Measurements from ENCODE around the gene EIF5AL1. TPM values are rescaled to one million over a fixed set of nuclear protein-coding genes. Genes with fewer than 3 reads are reported as not detected.
"Not testable (repeated sequence)": the region's sequence is repeated elsewhere in the genome, so short reads cannot be mapped to it uniquely, and the experiment has no call there.

Gene EIF5AL1
- total and polyA plus RNA-seq, 9 of the 15 experiments (the other 6 are each of a cell fraction or from before 2014, with no cell fraction given), result 0.03 to 3.4 (median 0.53) TPM; not detected in 1

GRCh38 chr10:79542626-79543025, 30.3 kb downstream of the EIF5AL1 start:
- no peaks in the 10 kb centered on the region for H3K9me1 ChIP-seq (ENCODE audit: control insufficient read depth, insufficient read depth, low read length)
- no peaks in the 10 kb centered on the region for H3K9me3 ChIP-seq (replicated peaks; ENCODE audit: control insufficient read depth, insufficient read depth, low read depth, low read length)
- H3K27ac ChIP-seq (ENCODE audit: extremely low read depth, low read depth, low read length), result no peak overlapping the region
- POLR2A ChIA-PET, result no interaction called here
- H3K79me2 ChIP-seq (ENCODE audit: control insufficient read depth, insufficient read depth, low read length), result no peaks in the 10 kb centered on the region
- FAIRE-seq, result no peak
- no peak overlapping the region for H2AFZ ChIP-seq (ENCODE audit: low read depth, low read length)
- no peak for DNase-seq (ENCODE audit: extremely low read depth in 1 of 4, low spot score in 3 of 4)
- H3K4me3 ChIP-seq, result no peak overlapping the region
- CTCF ChIA-PET (ENCODE audit: low intra/inter-chr PET ratio), result no interaction called here
- ATAC-seq, result no peak
- H3K27me3 ChIP-seq (ENCODE audit: control insufficient read depth in 2 of 2, insufficient read depth in 2 of 2, low read length in 2 of 2), result peaks cover 0 to 11% of the 10 kb centered on the region in 2 experiments; a peak in 3 of 5 replicates
- H3K9ac ChIP-seq (ENCODE audit: insufficient read depth in 1 of 2, low read depth in 2 of 2, low read length in 2 of 2), result no peak overlapping the region
- no peaks in the 10 kb centered on the region for H3K36me3 ChIP-seq (ENCODE audit: control insufficient read depth, insufficient read depth, low read length)
- H4K20me1 ChIP-seq (replicated peaks; ENCODE audit: control insufficient read depth, insufficient read depth, low read length), result no peaks in the 10 kb centered on the region
- no TSS peak for BruUV-seq (replicated peaks)
- WGBS (ENCODE audit: insufficient coverage, low coverage, missing lambda C conversion rate), result 2% methylated on average over 2 of the region's 2 CpGs
- TF ChIP-seq EGR1 (conservative IDR thresholded peaks at IDR 0.05), result no peak
- TF ChIP-seq TARDBP (IDR thresholded peaks at IDR 0.05), result no peak
- no peak for TF ChIP-seq SNRNP70 (optimal IDR thresholded peaks at IDR 0.05; ENCODE audit: low read depth, low read length)
- no peak for TF ChIP-seq ZNF121 (CRISPR knock-in tag; conservative IDR thresholded peaks at IDR 0.05)
- TF ChIP-seq ZNF696 (CRISPR knock-in tag; conservative IDR thresholded peaks at IDR 0.05), result no peak
- TF ChIP-seq PML (IDR thresholded peaks at IDR 0.05; ENCODE audit: low read length), result no peak
- intact Hi-C loops (cut with micrococcal nuclease) (no loop called here), in situ Hi-C loops (cut with MboI) (loop anchor here (10.0 kb wide), 1 partner anchor 582 kb away; no protein-coding TSS in a partner anchor)
- H3K4me1 ChIP-seq (replicated peaks in 1 of 2; ENCODE audit: control insufficient read depth in 2 of 2, insufficient read depth in 2 of 2, low read length in 2 of 2), result no peaks in the 10 kb centered on the region
- no peak overlapping the region for H3K4me2 ChIP-seq (ENCODE audit: insufficient read depth, low read length)

GRCh38 chr10:79544408-79544807, 32.1 kb downstream of the EIF5AL1 start:
- POLR2A ChIA-PET; H3K27ac ChIP-seq (ENCODE audit: extremely low read depth, low read depth, low read length); DNase-seq (ENCODE audit: extremely low read depth in 1 of 4, low spot score in 3 of 4); H3K79me2 ChIP-seq (ENCODE audit: control insufficient read depth, insufficient read depth, low read length); H2AFZ ChIP-seq (ENCODE audit: low read depth, low read length); FAIRE-seq; H3K9ac ChIP-seq (ENCODE audit: insufficient read depth in 1 of 2, low read depth in 2 of 2, low read length in 2 of 2); H3K4me1 ChIP-seq (replicated peaks in 1 of 2; ENCODE audit: control insufficient read depth in 2 of 2, insufficient read depth in 2 of 2, low read length in 2 of 2); BruUV-seq (replicated peaks); H3K36me3 ChIP-seq (ENCODE audit: control insufficient read depth, insufficient read depth, low read length); ATAC-seq; H3K4me3 ChIP-seq; H3K9me1 ChIP-seq (ENCODE audit: control insufficient read depth, insufficient read depth, low read length); CTCF ChIA-PET (ENCODE audit: low intra/inter-chr PET ratio); H3K9me3 ChIP-seq (replicated peaks; ENCODE audit: control insufficient read depth, insufficient read depth, low read depth, low read length); H3K4me2 ChIP-seq (ENCODE audit: insufficient read depth, low read length); H4K20me1 ChIP-seq (replicated peaks; ENCODE audit: control insufficient read depth, insufficient read depth, low read length); intact Hi-C loops (cut with micrococcal nuclease): not testable (repeated sequence)
- in situ Hi-C loops (cut with MboI), result loop anchor here (10.0 kb wide), 1 partner anchor 580 kb away; no protein-coding TSS in a partner anchor
- TF ChIP-seq ZNF512 (tag; IDR thresholded peaks at IDR 0.05), result 0 out of 2 replicates have a peak, but pooled peaks have one; percentile 40
- 0% methylated on average over 3 of the region's 3 CpGs for WGBS (ENCODE audit: insufficient coverage, low coverage, missing lambda C conversion rate)
- peaks cover 2 to 11% of the 10 kb centered on the region in 2 experiments; a peak in 4 of 5 replicates for H3K27me3 ChIP-seq (ENCODE audit: control insufficient read depth in 2 of 2, insufficient read depth in 2 of 2, low read length in 2 of 2)

- H2AFZ ChIP-seq (ENCODE audit: low read depth, low read length); H3K9me3 ChIP-seq (replicated peaks; ENCODE audit: control insufficient read depth, insufficient read depth, low read depth, low read length); H3K4me1 ChIP-seq (replicated peaks in 1 of 2; ENCODE audit: control insufficient read depth in 2 of 2, insufficient read depth in 2 of 2, low read length in 2 of 2); H3K9ac ChIP-seq (ENCODE audit: insufficient read depth in 1 of 2, low read depth in 2 of 2, low read length in 2 of 2); H4K20me1 ChIP-seq (replicated peaks; ENCODE audit: control insufficient read depth, insufficient read depth, low read length); H3K4me3 ChIP-seq; H3K36me3 ChIP-seq (ENCODE audit: control insufficient read depth, insufficient read depth, low read length); H3K9me1 ChIP-seq (ENCODE audit: control insufficient read depth, insufficient read depth, low read length); intact Hi-C loops (cut with micrococcal nuclease); ATAC-seq; H3K79me2 ChIP-seq (ENCODE audit: control insufficient read depth, insufficient read depth, low read length); POLR2A ChIA-PET; H3K27ac ChIP-seq (ENCODE audit: extremely low read depth, low read depth, low read length); CTCF ChIA-PET (ENCODE audit: low intra/inter-chr PET ratio); H3K4me2 ChIP-seq (ENCODE audit: insufficient read depth, low read length); DNase-seq (ENCODE audit: extremely low read depth in 1 of 4, low spot score in 3 of 4); FAIRE-seq; BruUV-seq (replicated peaks): not testable (repeated sequence)
- H3K27me3 ChIP-seq (ENCODE audit: control insufficient read depth in 2 of 2, insufficient read depth in 2 of 2, low read length in 2 of 2), result peaks cover 2 to 11% of the 10 kb centered on the region in 2 experiments; a peak in 4 of 5 replicates
- in situ Hi-C loops (cut with MboI), result loop anchor here (10.0 kb wide), 1 partner anchor 580 kb away; no protein-coding TSS in a partner anchor
- WGBS (ENCODE audit: insufficient coverage, low coverage, missing lambda C conversion rate), result 3% methylated on average over 3 of the region's 3 CpGs
These were observed 32.8 kb downstream of the EIF5AL1 start for GRCh38 chr10:79544926-79545659.
